SH-SY5Y (cell line): ENCODE data around the gene LRRFIP1.

Experiments
- GATA2 ChIP-seq: IDR thresholded peaks from 2 replicates; pipeline ENCODE4 v1.6.1; 2011; ENCODE audit warnings: mild to moderate bottlenecking, low read depth, low read length
- GATA3 ChIP-seq: IDR thresholded peaks from 2 replicates; pipeline ENCODE4 v1.6.1; 2011; ENCODE audit warnings: low read depth, mild to moderate bottlenecking, low read length, moderate library complexity

GRCh38 chr2:237661799-237662328, 34.5 kb downstream of the LRRFIP1 start:
- TF ChIP-seq GATA3 (no peak), GATA2 (no peak)
